GM19452 (cell line): Measurements from ENCODE around the gene SLC2A9.

ENCODE experiments used
- ATAC-seq: cut with Tn5 transposase; IDR thresholded peaks from one replicate; pipeline ENCODE4 v1.9.1; 2021; ENCODE audit not compliant: unreplicated experiment

The SLC2A9 gene

DNA sequence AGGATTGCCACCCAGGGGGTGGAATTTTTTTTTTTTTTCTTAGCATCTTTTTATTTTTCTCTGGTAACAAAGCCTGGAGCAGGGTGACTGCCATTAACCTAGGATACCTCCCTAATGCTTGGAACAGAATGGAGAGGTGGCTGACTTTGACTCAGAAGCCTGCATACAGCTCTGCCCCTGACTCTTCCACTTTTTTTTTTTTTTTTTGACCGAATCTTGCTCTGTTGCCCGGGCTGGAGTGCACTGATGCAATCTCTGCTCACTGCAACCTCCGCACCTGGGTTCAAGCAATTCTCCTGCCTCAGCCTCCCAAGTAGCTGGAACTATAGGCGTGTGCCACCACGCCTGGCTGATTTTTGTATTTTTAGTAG is 341 bp upstream of the SLC2A9 start:
- no peak for ATAC-seq

DNA sequence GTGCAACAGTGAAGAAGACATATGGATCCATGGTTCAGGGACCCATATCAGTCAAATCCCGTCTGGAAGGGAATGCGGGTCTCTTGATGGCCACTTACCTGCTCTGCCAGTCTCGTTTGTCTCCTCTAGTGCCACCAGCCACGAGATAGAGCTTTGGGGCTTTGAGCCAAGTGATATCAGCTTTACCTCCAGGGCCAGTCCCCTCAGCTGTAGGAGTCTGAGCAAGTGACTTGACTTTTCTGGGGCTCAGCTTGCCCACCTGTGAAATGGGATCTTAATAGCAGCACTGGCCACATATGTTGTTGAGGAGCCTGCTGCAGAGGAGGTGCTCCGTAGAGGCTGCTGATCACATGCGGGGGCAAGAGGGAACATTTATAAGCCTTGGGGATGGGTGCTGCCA is 1.2 kb downstream of the SLC2A9 start:
- no peak for ATAC-seq

DNA sequence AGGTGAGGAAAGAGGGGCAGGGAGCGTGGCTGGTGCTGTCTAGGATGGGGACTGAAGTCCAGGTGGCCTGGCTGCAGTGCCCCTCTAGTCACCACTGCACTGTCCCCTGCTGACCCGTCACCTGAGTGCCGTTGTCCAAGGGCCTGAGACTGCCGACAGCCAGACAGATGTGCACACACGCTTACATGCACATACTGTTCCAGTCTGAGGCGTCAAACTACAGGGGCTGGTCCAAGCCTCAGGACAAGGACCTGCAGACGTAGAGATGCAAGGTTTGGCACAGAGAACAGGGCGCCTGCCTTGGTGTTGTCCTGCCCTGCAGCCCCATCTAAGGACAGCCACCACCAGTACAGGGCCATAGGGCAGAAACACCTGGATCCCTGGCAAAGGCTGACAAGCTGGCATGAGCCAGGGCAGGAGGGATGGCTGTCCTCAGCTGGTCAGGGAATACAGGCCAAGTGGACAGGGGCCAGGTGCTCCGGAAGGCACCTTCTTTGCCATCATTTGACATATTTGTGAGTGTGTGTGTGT is 1.7 kb downstream of the SLC2A9 start:
- ATAC-seq, result no peak

DNA sequence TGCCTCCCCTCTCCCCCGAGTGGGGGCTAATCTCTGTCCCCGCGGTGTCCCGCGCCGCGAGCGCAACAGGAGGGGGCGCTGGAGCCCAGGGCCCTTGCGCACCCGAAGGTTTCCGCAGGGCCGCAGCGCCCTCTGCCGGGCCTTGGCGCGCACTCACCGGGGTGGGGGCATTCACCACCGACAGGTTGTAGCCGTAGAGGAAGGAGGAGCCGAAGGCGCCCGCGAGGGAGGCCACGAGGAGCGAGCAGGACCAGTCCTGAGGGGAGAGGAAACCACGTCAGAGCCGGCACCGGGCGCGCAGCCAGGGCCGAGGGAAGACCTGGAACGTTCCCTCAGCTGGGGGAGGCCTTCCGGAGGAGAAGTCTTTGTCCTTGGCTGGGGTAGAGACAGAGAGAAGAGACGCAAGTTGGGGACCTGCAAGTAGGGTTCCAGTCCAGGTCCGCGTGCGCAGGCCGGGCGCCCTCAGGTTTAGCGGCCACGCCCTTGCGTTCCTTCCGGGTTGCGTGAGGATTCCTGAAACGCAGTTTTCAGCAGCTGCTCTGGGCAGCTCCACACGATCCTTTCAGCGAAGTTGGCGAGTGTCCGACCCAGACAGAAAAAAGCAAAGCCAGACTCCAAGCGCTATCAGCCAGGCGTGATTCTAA is 2.4 kb downstream of the SLC2A9 start:
- peak; percentile 99 for ATAC-seq

DNA sequence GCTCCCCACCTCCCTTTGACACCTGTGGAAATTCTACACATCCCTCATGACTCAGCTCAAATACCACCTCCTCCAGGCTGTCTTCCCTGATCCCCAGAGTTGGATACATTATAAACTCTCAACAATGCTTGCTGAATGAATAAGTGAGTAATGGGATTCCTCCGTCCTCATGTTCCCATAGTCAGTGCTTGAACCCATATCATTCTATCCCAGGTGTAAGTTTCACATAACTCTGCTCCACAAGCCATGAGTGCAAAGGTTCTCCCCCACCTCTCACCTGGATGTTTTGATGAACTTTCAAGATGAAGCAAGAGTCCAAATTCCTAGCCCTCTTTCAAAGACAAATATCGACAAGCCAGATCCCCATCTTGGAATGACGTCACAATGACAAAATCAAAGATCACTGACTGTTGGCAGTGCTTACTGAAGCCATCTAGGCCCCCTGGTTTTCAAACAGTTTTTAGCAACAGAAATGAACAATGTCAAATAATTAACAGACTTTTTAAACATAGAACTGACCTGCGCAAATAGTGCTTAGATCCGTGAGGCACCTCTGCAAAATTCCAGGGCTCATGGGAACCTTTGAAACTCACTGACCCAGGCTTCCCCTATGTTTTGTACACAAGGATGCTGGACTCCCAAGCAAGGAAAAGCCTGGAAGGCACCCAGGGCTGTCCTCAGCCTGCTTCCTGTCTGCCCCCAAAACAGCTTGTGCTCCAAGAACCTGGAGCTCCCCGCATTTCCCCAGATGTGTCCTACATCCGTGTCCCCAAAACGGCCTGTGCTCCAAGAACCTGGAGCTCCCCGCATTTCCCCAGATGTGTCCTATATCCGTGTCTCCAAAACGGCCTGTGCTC is 4.0 kb downstream of the SLC2A9 start:
- ATAC-seq, result no peak

DNA sequence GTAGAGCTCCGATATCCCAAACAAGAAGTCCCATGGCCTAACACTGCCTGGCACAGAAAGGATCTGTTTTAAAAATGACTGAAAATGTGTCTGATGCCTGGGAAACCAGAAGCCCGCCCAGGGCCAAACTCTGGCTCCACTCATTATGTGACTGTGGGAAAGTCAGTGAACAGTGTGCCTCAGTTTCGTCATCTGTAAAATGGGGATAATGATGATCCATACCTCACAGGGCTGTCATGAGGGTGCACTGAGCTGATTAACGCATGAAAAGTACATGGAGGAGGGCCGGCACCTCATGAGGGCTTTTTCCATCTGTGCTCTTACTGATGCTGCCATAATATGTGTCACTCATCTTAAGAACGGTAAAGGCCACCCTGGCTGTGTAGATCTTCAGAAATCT is 5.1 kb downstream of the SLC2A9 start:
- ATAC-seq, result no peak

DNA sequence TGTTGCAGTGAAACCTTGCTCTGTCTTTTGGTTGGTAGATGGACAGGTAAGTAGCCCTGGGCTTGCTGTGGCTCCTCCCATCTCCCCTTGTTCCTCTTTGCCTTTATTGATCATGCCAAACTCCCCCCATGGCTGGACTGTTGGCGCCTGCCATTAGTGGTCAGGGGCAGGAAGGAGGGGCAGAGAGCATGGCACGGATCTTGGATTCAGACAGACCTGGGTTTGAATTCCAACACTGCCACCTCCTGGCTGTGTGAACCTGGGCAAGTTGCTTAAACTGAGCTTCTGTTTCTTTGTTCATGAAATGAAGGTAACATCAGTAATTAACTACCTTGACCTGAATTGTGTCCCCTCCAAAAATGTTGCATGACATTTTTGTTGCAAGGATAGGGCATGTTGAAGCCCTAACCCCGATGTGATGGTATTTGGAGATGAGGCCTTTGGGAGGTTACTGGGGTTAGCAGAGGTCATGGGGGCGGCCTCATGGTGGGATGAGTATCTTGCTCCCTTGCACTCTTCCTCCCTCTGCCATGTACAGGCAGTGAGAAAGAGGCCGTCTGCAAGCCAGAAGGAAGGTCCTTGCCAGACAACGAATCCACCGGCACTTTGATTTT is 6.0 kb downstream of the SLC2A9 start:
- ATAC-seq, result no peak

DNA sequence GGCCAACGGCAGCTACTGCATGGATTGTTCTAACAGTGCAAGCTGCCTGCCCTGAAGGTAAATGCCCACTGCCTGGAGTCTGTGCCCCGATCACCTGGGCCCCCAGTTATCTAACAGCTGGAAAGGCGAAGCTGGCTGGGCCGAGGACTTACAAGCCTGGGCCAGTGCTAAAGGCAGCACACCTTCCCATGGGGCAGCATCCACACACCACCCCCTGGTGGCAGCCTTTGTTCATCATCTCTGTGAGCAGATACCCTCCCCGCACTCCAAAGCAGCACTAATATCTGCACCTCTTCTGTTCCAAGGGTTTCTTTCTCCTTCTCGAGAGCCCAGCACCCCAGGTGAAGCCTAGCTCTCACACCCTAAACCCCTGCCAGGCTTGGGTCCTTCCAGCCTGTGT is 7.6 kb downstream of the SLC2A9 start:
- no peak for ATAC-seq

DNA sequence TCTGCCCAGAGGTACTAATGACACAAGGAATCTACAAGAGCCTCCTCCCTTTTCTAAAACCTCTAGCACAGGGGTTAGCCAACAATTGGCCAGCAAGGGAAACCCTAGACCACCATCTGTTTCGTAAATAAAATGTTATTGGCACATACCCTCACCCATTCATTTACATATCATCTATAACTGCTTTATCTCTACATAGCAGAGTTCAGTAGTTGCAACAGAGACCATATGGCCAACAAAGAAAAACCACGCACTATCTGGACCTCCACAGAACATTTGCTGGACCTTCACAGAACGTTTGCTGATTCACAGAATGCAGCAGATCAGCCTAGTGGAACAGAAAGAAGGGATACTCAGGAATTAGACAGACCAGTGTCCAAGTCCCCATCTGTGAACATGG is 9.4 kb downstream of the SLC2A9 start:
- ATAC-seq, result no peak

DNA sequence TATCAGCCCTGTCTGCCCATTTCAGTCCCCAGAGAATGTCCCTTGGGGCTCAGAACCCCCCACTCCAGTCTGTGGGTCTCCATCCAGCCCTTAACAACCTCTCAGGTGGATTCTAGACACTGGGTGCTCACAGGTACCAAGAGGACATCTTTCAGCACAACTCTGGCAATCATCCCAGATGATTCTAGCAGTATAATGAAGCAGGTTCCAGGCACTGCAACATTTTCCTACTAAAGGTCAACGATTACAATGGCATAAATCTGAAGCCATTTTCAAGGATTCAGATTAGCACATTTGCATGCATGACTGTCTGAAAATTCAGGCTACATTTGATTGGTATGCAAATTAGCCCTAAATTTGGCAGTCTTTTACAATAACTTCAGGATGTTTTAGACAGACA is 10.0 kb downstream of the SLC2A9 start:
- ATAC-seq, result no peak

DNA sequence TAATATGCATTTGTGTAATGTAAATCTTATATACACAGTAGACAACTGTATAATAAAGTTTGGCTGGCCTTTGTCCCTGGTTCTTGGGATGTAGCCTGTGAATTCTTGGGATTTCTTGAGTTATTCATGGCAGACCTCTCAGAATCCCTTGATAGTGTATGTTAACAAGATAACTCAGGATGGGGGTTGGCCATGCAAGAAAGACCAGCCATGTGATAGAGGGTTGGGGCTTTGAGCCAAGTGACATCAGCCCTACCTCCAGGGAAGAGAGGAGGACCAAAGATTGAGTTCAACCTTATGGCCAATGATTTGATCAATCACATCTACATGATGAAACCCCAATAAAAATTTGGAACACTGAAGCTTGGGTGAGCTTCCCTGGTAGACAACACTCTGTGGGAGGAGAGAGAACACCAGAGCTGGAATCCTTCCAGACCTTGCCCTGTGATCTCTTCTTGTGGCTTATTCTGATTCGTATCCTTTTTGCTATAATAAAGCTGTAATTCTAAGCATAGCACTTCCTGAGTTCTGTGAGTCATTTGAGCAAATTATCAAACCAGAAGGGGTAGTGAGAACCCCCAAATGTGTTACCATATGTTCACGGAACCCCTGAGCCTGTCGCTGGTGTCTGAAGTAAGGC is 11.3 kb downstream of the SLC2A9 start:
- no peak for ATAC-seq

DNA sequence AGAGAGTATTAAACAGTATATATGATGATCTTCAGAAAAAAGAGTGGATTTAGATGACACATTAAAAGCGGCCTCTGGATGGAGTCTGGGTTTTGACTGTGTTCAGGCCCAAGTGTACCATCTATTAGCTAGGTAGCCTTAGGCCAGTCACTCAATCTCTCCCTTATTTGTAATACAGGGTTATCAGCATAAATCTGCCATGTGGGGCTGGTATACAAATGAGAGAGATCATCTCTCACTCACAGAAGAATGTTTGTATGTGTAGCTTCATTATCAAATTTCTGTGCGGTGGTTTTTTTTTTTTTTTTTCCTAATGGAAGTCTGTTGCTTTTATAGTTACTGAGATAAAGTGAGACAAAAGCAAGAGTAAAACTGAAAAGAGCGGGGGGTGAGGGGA is 12.7 kb downstream of the SLC2A9 start:
- ATAC-seq, result no peak

DNA sequence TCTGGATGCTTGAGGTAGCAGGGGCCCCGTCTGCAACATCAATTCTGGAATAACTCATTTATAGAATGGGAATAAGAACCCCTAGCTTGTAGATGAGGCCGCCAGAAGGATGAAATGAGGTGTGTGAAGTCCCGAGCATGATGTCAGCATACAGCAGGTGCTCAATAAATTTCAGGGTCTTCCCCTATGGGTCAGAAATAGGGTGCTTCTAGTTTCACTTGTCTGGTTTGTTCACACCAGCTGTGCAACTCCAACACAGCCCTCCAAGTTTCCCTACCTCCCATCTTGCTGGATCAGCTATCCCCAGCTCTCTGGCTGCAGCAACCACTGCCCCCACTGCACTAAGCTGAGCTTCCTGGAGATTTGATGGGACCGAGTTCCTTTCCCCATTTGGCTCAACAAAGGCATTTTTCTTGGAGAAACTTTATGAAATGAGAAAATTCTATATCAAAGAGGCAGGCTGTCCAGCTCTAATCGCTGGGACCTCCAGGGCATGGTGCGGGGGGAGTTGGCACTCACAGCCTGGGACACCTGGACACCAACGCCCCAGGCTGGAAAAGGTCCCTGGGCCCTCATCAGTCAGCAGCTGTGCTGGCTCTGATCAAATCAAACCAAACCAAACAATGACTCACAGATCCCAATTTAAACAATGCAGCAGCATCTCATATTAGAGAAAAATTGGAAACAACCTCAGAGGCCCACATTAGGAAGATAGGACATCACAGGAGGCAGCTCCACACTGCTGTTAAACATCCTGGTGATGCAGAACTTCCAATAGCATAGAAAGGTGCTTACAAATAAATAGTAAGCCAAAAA is 13.3 kb downstream of the SLC2A9 start:
- ATAC-seq, result peak; percentile 41

DNA sequence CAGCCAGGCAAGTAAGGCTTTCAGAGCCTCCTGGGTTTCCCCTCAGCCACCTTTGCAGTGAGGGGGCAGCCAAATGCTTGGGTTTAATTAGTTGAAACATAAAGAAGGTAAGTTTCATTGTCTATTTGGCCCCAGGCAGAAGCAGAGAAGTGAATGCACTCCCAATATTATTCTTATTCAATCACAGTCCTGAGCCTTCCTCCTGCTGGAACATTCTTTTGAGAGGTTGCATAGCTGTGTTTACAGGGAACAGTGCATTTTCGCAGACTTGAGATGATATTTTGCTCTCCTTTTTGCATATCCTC is 13.9 kb downstream of the SLC2A9 start:
- ATAC-seq, result no peak

DNA sequence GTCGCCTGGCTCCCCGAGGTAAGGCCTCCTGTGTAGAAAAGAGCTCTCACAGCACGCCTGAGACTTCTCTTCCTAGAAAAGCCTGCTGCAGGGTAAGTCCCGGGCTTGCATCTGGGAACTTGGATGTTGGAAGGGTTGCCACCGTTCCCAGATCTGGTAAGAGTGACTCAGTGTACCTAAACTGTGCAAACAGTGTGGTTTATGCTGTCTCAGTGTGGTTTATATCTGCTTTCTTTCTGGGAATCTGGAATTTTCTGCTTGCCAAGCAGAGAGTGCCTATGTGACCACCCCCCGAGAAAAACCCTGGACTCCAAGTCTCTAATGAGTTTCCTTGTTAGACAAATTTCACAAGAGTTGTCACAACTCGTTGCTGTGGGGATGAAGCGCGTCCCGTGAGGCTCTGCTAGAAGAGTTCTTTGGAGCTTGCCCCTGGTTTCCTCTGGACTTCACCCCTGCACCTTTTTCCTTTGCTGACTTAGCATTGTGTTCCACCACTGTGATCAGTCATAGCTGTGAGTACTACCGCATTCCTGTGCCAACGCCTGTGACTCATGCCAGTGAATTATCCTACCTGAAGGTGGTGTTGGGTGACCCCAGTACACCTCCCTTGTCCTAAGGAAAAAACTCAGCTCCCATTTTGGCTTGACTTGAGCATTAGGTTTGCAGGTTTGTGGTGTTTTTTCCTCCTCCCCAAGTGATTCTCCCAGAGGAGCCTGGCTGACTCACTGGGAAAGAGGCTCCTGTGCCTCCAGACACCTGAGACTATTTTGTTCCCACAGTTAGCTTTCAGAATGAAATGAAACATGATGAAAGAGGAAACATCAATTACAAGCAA is 14.5 kb downstream of the SLC2A9 start:
- peak; percentile 37 for ATAC-seq

DNA sequence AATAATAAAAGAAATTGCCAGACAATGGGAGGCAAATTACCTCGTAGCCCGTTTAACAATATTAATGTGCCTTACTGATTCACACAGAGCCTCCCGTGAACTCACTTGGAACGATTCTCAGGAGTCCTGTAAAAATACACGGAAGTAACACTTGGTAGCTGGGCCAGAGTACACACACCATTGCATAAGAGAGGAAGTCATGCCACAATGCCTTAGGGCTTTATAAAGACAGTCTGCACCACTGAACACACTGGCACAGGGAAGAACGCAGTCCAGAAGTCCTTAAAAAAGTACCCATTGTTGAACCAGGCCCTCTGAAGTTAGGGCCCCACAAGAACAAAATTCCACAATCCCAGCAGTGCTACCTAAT is 15.1 kb downstream of the SLC2A9 start:
- peak; percentile 38 for ATAC-seq

DNA sequence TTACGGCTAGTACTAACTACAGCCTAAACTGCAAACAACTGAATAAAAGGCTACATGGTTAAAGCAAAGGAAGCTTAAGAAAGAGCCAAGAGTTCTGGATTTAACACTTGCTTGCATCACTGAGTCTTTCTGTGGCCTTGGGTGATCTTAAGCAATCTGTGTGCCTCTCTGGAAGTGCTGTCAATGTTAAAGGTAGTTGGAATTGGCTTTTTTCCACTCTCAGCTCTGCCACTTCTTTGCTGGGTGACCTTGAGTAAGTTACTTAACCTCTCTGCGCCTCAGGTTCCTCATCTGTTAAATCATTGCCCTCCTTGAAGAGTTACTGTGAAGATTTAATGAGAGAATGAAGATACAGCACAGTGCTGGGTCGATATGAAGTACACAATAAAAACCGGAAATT is 15.7 kb downstream of the SLC2A9 start:
- no peak for ATAC-seq

DNA sequence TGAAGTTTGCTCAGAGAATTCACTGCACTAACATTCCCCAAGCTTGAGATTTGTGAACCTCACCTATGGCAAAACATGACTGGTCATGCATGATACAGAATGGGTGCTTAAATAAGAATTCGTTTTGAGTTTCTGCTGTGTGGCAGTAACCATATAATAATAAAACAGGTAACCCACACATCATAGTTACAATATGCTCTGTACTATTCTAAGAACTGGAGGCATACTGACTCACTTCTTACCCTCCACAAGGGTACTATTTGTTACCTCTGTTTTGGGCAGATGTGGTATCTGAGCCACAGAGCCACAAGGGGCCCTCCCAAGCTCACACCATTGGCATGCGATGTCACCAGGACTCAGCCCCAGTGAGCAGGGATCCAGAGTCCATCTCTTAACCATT is 17.6 kb downstream of the SLC2A9 start:
- ATAC-seq, result no peak

DNA sequence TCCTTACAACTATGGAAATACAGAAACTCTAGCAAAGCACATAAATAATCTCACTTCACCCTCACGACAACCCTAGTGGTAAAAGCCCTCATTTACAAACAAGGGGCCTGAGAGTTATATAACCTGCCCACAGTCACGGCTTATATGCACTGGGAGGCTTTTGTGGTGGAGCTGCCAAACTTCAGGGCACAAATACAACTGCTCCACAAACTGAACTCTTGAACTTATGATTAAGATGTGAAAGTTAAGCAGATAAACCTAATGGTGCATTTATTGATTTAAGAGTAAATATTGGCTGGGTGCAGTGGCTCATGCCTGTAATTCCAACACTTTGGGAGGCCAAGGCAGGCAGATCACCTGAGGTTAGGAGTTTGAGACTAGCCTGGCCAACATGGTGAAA is 19.0 kb downstream of the SLC2A9 start:
- no peak for ATAC-seq

DNA sequence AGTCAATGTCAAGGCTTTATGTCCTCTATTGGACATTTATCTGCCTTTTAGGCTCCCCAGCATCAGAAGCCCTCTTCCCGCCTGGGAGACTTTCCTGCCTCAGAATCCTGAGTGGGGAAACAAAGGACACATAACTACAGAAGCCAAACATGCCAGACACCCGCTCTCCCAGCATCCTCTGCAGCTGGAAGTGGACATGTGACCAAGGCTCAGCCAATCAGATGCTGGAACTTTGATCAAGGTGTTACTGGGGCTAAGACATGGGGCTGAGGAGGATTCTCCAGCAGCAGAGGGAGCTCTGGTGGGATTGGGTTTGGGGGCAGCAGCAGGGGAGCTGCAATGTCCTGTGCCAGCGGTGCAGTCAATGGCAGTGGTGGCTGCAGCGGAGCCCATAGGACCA is 19.5 kb downstream of the SLC2A9 start:
- no peak for ATAC-seq
